ENCODE measurements around the gene SORCS2.
A peak's percentile ranks its signal among the peaks of the same experiment; 100 is the strongest.

Gene SORCS2

GRCh38 chr4:7512946-7513345, 320.6 kb downstream of the SORCS2 start:
- no peak for DNase-seq (ENCODE audit: low spot score)

- no peak for DNase-seq (ENCODE audit: low spot score)
These were observed 321.3 kb downstream of the SORCS2 start for GRCh38 chr4:7513671-7514070.

- no peak for DNase-seq (ENCODE audit: low spot score)
These were observed 321.9 kb downstream of the SORCS2 start for GRCh38 chr4:7514281-7514680.

GRCh38 chr4:7514789-7515188, 322.5 kb downstream of the SORCS2 start:
- no peak for DNase-seq (ENCODE audit: low spot score)

GRCh38 chr4:7515390-7515902, 323.1 kb downstream of the SORCS2 start:
- no peak for DNase-seq (ENCODE audit: low spot score)

GRCh38 chr4:7516096-7516772, 323.9 kb downstream of the SORCS2 start:
- no peak for DNase-seq (ENCODE audit: low spot score)

GRCh38 chr4:7516773-7517144, 324.4 kb downstream of the SORCS2 start:
- no peak for DNase-seq (ENCODE audit: low spot score)

- no peak for DNase-seq (ENCODE audit: low spot score)
These were observed 326.7 kb downstream of the SORCS2 start for GRCh38 chr4:7518871-7519637.

- no peak for DNase-seq (ENCODE audit: low spot score)
These were observed 327.5 kb downstream of the SORCS2 start for GRCh38 chr4:7519638-7520376.

- no peak for DNase-seq (ENCODE audit: low spot score)
These were observed 329.3 kb downstream of the SORCS2 start for GRCh38 chr4:7521666-7522065.

- no peak for DNase-seq (ENCODE audit: low spot score)
These were observed 330.3 kb downstream of the SORCS2 start for GRCh38 chr4:7522452-7523220.

GRCh38 chr4:7523526-7523925, 331.2 kb downstream of the SORCS2 start:
- DNase-seq (ENCODE audit: low spot score), result no peak

- DNase-seq (ENCODE audit: low spot score), result no peak
These were observed 331.8 kb downstream of the SORCS2 start for GRCh38 chr4:7524064-7524682.

GRCh38 chr4:7524843-7525242, 332.5 kb downstream of the SORCS2 start:
- DNase-seq (ENCODE audit: low spot score), result no peak

GRCh38 chr4:7526491-7526890, 334.2 kb downstream of the SORCS2 start:
- DNase-seq (ENCODE audit: low spot score), result no peak

- DNase-seq (ENCODE audit: low spot score), result no peak
These were observed 334.7 kb downstream of the SORCS2 start for GRCh38 chr4:7526929-7527535.

- no peak for DNase-seq (ENCODE audit: low spot score)
These were observed 337.2 kb downstream of the SORCS2 start for GRCh38 chr4:7529368-7530080.

GRCh38 chr4:7530082-7530481, 337.7 kb downstream of the SORCS2 start:
- DNase-seq (ENCODE audit: low spot score), result no peak

- DNase-seq (ENCODE audit: low spot score), result peak; percentile 39
These were observed 338.7 kb downstream of the SORCS2 start for GRCh38 chr4:7530932-7531639.

GRCh38 chr4:7531640-7531994, 339.3 kb downstream of the SORCS2 start:
- no peak for DNase-seq (ENCODE audit: low spot score)

All from kidney tubule cell (primary cell).